Inflammatory macrophage treated with lipopolysaccharide for 4 hours (primary cell): ENCODE data around the gene SALL3.

Experiments
- DNase-seq: peaks from one replicate; pipeline ENCODE4 v3.0.0-alpha.2; 2020

The SALL3 gene

DNA sequence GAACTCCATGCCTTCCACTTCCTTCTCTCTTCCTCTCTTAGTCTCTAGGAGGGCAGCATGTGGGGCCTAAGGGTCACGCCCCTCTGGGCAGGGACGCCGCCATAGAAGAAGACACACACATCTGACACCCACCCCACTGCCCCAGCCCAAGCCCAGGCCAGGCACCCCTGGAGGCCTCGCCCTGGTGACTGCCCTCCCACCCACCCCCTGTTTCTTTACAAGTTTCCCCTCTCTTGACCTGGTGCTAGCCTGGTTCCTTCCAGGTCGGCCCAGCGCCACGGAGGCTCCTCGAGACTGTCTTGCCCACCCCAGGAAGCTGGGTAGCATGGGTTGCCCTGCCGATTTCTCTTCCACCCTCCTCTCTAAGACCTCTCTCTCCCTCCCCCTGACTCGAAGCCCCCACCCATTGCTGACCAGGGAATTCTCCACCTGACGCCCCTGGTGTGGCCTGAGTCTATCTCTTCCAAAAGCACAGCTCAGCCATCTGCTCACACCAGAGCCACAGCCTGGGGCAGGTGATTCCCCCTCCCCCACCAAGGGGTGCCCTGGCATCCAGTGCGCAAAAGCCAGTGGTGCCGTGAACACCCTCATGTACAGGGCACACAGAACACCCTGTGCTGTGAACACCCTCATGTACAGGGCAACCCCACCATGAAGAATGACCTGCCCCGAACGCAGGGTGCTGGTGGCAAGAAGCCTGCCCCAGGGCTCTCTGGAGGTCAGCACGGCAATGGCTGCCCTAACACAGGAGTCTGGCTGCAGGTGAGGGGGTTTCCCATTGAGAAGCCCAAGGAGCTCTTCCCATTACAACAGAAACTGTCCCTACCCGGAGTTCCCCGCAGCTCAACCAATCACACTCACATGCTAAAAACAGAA is 13.5 kb upstream of the SALL3 start:
- DNase-seq = no peak

DNA sequence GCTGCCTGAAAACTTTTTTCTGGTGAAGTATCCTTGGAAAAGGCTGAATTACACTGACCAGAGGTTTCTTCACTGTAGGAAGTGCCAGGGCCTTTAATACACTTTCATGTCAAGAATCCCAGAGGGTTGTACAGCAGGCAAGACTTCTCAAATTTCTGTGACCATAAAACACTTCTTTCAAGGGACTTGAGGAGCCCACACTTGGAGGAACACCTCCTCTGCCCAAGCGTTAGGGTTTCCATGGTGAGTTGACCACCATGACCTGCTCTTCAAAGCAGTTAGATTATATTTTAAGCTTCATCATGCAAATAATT is 12.9 kb upstream of the SALL3 start:
- DNase-seq = no peak

DNA sequence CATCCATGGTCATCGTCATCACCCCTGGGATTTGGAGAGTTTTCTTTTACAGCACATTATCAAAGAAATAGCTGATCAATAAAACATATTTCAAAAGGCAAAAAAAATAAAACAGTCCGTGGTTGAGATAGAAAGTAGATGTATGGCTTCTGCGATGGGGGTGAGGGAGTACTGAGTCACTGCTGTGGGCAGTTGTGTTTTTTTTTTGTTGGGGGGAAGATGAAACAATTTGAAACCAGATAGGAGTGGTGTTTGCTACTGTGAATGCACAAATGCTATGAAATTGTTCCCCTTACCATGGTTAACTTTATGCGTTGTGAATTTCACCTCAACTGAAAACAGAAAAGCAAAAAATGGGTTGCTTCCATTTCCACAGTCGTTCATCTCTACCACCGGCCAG is 11.9 kb upstream of the SALL3 start:
- DNase-seq = no peak

DNA sequence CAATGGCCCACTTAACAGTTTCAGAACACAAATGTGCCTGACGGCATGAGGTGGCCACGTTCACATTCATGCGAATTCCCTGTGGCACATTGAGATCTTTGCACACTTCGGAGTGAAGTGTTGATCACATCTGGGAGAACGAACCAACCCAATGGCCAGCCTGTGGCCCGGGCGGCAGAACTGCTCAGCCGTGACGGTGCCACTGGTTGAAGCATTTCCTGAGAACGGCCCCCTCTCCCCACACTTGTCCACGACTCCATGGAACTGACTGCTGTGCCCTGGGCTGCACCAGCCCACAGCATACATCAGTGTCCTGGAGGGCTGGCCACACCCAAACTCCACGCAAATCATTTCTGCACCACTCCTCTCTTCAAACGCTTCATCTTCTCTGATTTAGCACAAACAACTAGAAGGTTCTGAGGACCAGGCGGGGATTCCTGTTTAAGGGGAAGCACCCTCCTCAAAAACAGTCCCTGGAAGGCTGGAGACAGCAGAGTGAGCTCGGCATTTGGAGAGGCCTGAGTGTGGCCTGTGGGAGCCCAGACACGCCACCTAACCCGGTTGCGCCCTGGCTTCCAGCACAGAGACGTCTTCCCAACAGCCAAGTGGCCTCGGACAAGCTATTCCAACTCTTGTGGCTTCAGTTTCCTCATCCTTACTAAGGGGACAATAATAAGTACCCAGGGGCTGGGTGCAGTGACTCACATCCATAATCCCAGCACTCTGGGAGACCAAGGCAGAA is 9.9 kb upstream of the SALL3 start:
- no peak for DNase-seq

DNA sequence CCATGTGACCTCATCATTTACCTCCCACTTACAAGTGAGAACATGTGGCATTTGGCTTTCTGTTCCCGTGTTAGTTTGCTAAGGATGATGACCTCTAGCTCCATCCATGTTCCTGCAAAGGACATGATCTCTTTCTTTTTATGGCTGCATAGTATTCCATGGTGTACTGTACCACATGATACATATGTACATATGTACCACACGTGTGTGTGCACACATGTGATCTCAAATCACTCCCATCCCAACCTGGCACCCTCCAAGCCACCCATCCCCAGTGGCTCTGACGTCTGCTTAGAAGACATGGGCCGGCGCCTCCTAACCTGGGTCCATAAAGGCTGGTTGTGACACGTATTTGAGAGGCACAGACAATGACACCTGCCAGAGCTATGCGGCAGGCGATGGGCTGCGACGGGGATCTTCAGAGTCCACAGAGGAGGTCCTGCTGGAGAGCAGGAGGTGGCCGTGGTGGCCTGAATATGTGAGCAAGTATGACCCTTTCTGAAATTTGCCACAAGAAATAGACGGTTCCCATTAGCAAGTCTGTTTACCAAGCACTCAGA is 8.8 kb upstream of the SALL3 start:
- no peak for DNase-seq

DNA sequence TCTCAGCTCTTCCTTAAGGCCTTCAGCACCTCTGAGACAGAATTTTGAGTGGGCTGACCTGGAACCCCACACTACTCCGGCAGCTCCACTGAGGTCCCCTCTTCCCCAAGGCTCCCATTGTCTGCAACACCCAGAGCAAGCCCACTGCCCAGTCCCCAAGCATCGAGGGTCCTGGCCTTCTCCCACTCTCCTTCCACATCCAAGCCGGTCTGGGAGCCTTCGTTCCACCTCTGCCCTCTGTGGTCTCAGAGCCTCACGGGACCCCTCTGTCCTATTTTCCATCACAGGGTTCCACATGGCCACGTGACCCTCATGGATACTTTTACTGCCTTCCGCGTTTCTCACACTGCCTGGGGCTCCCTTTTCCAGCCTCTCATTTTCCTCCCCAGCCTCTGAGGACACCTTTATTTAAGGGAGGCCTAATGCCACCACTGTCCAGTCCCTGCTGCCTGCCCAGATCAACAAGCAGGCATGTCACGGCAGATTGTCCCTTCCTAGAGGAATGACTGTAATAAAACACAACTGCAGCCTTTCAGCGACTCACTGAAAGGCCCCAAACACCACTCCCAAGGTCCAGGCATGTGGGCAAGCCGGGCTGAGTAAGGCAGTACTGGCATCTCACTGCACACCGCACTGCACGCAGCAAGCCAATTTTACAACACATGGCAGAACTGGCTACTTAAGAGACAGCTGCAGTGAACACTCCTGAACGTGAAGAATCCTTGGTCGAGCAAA is 7.9 kb upstream of the SALL3 start:
- DNase-seq = no peak

DNA sequence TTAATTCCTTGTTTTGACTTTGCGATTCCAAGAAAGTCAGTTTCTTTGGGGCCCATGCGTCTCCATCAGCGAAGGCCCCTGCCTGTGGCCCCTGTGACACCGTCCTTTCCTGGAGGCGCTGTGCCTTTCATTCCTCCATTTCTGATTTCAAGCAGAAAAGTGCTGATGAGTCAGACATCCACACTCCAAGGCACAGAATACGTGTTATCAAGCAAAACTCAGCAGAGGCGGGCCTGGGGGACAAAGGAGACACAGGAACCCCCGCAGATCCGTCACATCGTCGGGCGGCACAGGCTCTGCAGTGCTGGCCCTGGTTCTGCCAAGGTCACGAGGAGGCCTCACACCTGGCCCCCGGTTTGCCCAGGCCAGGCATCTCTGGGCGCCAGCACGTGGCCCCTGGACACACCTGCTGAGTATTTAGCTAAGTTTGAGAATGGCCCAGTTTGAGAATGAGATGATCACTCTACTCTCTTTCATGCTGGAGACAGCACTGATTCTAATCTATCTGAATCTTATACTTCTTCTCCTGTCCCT is 7.2 kb upstream of the SALL3 start:
- no peak for DNase-seq

DNA sequence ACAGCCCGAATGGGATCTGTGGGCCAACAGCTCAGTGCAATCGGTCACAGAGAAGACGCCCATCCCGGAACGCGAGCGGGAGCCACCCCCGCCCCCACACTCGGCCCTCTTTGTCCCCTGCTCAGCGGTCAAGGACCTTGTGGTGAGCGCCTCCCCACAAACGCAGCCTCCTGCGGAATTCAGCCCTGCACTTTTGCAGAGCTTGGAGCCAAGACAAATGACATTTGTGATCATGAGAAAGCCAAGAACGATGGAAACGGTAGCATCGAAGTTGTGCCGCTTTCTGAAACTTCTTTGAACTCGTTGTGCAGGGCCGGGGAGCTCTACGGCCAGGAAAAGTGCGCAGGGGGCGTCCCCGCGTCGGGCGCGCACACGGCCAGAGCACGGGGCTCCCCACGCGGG is 6.7 kb upstream of the SALL3 start:
- no peak for DNase-seq

DNA sequence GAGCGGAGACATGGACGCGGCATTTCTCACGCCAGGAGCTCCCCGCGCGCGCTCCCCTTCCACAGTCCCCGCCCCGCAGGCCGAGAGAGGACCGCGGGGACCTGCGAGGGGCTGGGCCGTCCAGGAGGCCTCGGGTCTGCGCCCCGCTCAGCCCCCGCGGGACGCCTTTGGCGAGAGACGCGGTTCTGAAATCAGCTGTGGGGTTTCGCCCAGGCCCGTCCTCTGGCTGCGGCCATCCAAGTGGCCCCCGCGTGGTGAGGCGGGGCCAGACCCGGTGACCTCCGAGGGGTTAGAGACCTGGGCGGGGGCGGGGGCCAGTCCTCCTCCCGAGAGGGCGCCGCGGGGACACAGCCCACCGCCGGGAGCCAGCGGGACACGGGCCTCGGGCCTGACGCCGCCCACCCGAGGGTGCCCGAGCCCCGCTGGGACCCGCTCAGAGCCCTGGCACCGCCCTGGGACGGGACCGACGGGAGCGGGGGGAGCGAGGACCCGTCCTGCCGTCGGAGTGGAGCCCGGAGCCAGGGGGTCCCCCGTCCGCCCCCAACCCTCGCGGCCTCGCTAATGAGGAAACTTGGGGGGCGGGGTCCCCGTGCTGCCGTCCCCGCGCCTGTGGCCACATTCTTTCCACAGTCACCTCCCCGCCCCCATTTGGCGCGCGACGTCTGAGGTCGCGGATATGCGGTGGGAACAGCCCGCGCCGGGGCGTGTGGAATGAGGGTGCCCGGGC is 6.1 kb upstream of the SALL3 start:
- no peak for DNase-seq

DNA sequence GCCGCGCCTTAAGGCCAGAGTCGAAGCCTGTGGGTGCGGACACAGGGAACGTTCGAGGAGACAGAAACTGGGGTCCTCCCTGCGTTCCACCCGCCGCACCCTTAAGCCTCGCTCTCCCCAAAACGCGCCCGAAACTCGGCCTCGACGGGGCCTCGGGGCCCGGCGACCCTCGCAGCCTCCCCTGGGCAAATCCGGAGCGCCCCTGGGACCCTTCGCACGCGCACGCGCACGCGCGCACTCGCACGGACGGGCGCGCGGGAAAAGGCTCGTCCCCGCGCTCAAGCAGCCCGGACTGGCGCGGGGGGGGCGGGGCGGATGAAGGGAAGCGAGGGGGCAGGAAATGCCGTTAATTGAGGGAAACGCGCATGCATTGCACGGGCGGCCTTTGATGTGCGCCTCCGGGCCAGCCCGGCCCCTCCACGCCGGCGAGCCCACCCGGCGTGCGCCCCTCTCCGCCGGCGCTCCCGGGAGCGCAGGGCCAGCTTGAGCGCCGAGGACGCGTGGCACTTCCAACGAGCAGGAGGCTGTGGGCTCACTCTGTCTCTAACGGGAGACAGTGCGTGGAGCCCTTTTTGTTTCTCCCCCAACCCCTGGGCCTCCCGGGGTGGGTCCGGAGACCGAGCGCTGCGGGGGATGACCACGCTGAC is 5.4 kb upstream of the SALL3 start:
- DNase-seq = no peak

DNA sequence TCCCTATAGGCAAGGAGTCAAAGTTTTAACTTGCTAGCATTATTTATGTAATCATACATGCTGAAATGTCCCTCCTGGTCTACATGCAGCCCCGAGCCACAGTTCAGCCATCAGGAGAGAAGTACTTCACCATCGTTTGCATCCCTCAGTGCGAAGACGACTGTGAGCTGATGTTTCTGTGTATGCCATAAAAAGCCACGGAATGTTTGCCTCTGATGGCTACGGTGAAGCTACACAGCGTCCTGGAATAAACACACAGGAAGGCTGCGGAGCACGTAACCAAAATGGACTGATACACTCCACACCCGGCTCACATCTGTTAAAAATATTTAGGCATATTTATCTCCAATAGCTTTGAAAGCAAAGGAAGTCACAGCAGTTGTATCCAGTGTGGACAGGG is 4.3 kb upstream of the SALL3 start:
- DNase-seq = no peak

DNA sequence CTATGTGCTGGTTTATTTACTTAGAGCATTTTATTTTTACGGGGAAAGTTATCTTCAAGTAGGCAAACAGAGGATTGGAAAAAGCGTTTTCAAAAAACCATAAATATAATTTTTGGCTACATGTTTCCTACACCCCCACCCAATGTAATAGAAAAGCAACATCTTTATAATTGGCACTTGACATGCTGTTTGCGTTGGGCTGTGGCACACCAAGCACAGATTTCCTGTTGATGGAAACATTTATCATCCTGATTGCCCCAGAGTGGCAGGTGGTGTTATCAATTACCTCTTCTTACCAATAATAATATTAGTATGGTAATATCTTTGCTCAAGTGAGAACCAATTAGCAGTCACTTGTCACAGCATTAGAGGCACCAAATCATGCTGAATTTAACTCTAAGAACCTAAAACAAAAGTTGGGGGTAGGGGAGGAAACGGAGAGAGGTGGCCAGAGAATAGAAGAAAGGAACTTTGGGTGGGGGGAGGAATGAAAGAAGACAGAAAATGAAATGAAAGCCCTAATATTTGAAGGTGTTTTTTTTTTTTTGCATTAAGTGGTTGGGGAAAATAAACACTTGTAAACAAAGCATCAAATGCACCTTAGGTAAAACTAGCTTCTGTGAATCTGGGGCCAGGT is 3.8 kb upstream of the SALL3 start:
- DNase-seq = no peak

DNA sequence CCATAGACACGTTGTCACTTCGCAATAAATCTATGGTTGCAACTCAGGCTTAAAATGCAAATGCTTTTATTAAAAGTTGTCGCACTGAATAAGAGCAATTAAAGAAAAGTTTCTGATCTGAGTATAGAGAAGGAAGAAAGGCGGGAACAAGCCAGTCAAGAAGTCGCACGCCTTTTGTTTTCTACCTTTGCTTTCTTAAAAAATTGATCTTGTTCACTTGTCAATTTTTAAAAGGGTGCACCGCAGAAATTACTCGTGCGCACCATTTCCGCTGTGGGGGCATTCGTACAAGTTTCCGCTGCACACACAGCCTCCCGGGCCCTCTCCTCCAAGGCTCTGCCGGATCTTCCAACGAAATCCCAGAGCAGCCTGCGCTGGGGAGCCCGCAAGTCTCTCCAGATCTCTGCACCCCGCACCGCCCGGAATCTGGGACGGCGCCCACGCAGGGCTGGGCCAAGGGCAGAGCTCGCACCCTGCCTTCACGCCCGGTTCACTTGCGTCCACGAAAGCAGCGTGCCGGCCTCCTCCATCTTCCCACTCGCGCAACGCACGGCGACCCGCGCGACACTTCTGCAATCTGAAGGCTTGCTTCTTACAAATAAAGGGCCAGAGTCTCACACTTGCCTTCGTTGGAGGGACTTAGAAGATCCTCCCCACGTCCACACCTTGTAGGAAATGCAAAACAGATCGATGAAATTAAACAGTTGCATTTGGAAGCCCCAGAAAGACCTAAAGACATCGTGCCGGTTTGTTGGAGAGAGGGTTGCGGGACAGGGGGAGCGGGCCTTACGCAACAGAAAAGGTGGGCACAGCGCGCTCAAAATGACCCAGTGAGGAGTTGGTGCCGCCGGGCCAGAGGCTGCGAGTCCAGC is 2.6 kb upstream of the SALL3 start:
- DNase-seq = no peak

DNA sequence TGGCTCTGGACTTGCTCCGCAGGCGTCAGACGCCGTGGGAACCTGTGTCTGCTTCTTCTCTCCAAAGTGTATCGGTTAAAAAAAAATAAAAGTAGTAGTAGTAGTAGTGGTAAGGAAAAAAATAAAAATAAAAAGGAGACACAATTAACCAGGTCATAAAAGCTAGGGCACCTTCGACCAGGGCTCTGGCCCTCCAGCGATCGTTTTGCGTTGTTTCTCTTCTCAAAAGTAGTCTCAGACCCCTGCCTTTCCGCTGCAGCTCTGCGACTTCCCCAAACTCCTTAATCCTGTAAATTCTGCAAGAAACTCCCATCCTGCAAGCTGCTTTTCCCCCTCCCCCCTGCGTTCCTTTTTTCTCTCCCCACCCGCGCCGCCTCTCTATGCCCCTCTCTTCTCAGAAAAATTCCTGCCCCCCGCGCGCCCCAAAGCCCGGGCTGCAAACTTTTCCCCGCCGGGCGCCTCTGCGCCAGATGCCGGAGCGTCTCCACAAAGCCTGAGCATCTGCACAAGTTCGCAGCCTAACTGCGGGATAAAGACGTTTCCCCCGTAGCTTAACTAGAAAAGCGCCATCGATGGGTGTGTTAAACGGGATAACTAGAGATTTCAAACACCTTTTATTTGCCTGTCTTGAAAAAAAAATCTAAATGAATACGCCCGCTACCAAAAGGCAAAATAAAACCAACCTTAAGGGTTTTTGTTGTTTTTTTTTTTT is 1.8 kb upstream of the SALL3 start:
- DNase-seq = no peak

DNA sequence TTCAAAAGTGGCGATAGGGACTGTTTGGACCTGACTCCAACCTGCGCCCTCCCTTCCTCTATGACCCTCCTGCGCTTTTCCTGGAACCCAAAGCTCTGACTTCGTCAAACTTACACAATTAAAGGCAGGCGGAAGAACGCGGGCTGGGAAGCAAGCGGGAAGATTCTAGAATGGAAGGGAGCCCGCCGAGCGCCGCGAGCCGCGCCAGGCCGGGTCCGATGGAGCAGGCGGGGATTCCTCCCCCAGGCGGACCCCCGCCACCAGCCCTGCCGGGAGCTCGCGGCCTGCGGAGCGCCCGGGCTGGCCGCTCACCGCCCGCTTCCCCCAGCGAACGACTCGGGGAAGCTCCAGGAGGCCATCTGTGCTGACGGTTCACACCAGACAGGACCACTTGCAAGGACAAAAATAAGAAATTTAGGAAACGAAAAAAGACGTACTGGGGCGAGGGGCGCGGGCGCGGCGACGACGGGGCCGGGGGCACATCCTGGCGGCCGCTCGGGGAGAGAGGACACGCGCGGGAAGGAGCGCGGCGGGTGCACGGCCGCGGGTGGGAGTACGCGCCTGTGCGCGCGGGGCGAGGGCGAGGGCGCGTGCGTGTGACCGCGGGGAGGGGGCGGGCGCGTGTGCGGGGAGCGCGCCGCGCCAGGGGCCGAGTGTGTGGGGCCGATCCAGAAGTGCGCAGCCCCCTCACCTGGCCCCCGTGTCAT is 1.1 kb upstream of the SALL3 start:
- no peak for DNase-seq

DNA sequence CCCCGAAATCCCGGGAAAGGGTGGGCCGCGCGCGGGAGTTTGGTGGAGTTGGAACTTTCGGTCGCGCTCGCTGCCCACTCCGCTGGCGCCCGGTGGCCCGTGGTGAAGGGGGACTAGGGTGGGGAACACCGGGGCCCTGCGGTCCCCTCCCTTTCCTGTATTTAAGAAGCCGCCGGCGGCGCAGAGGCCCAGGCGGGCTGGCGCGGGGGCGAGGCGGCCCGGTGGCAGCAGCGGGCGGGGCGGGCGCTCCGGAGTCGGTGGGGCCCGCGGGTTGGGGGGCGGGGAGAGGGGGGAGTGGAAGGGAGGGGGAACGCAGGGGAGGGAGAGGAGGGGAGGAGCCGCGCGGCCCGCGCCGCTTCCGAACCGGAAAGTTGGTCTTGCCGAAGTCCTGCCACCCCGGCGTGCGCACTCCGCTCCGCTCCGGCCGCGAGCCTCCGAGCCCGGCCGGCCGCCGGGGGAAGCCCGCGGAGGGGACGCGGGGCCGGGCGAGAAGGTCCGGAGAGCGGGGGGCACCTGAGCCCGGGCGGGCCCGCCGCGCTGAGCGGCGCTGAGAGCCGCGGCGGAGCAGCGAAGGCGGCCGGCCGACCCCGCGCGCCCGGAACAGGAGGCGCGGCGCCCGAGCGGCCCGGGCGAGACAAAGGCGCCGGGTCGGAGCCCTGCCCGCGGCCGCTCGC is 425 bp upstream of the SALL3 start:
- no peak for DNase-seq

DNA sequence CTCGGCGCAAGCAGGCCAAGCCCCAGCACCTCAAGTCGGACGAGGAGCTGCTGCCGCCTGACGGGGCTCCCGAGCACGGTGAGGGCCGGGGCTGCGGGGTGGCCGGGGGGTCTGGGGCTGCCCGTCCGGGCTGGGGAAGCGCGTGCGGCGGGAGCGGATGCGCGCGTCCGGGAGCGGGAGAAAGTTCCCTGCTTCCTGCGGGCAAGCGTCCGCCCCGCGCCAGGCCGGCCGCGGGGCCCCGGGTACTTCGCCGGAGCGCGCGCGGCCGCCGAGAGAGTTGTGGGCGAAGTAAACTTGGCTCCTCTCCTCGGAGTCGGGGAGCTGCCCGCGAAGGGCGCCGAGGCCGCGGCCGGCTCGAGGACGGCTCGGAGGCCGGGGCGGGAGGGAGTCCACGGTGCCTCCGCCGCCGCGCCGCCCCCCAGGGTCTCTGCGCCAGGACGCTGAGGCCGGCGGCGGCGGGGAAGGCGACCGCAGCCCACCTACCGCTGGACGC is 707 bp downstream of the SALL3 start:
- DNase-seq = no peak

DNA sequence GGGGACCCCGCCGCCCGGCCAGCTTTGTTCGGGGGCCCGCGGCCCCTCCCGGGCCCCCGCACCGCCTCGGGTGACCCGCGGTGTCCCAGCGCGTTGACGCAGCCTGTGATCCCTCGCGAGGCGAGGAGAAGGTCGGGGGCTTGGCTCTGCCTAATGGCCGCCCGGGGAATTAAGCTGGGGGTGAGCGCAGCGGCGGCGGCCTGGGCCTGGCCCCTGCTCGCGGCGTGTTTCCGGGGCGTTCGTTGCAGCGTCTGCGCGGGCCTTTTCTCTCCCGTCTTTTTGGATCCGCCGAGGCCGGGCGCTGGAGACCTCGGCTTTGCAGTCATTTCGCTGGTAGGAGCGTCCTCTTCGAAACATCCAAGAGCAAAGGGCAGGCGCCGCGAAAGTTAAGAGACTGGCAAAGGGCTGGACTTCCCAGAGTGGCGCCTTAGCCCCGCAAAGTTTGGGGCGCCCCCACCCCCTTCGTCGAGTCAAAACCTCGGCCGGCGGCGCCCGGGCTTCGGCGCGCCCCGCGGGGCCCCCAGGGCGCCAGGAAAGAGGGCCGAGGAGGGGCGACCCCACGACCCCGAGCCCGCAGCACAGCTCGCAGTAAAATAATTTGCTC is 1.3 kb downstream of the SALL3 start:
- no peak for DNase-seq
